GM19099 (cell line): ENCODE data around the gene MYO1A.
A peak's percentile ranks its signal among the peaks of the same experiment; 100 is the strongest.

Experiments
- POLR2A ChIP-seq: IDR thresholded peaks from 3 replicates; pipeline ENCODE4 v1.6.1; 2011; ENCODE audit warnings: low read depth; ENCODE audit not compliant: insufficient read length; ENCODE audit errors: extremely low read depth

The MYO1A gene

GRCh38 chr12:57049890-57050289 is at the start of gene MYO1A:
Gene MYO1A (minus strand): TSS chr12:57050129. CDS start chr12:57048323, 1,806 bp downstream.
- TF ChIP-seq POLR2A = no peak

GRCh38 chr12:57099047-57099714 is 49.3 kb upstream of the MYO1A start:
- no peak for TF ChIP-seq POLR2A

- TF ChIP-seq POLR2A = no peak
Observed at GRCh38 chr12:57098546-57098945, 48.6 kb upstream of the MYO1A start.

- TF ChIP-seq POLR2A = no peak
Observed at GRCh38 chr12:57097554-57097835, 47.6 kb upstream of the MYO1A start.

- TF ChIP-seq POLR2A = no peak
Observed at GRCh38 chr12:57096748-57097553, 47.0 kb upstream of the MYO1A start.

- no peak for TF ChIP-seq POLR2A
Observed at GRCh38 chr12:57096099-57096572, 46.2 kb upstream of the MYO1A start.

- TF ChIP-seq POLR2A = no peak
Observed at GRCh38 chr12:57095440-57095839, 45.5 kb upstream of the MYO1A start.

GRCh38 chr12:57094208-57095160 is 44.6 kb upstream of the MYO1A start:
- peak; percentile 38 for TF ChIP-seq POLR2A

- TF ChIP-seq POLR2A = peak; percentile 53
Observed at GRCh38 chr12:57093415-57094207, 43.7 kb upstream of the MYO1A start.

- TF ChIP-seq POLR2A = no peak
Observed at GRCh38 chr12:57092876-57093414, 43.0 kb upstream of the MYO1A start.

- TF ChIP-seq POLR2A = no peak
Observed at GRCh38 chr12:57092529-57092862, 42.6 kb upstream of the MYO1A start.

GRCh38 chr12:57091638-57092528 is 42.0 kb upstream of the MYO1A start:
- TF ChIP-seq POLR2A = no peak

GRCh38 chr12:57090924-57091637 is 41.2 kb upstream of the MYO1A start:
- TF ChIP-seq POLR2A = no peak
